OCI-LY3 (cell line): ENCODE data around the gene MYT1.

Source experiments
- CTCF ChIP-seq: fragments of 200-600, 300-600 bp; sonication (generic); IDR thresholded peaks from 2 replicates; pipeline ENCODE4 v1.5.1; 2014; ENCODE audit warnings: antibody characterized with exemption, low read length, low read depth
- EZH2phosphoT487 ChIP-seq: fragments of 200-600 bp; shearing (Covaris generic); IDR thresholded peaks from 2 replicates; pipeline ENCODE4 v1.6.1; 2018; ENCODE audit warnings: antibody characterized with exemption, mixed run types, low read depth

- TF ChIP-seq CTCF (no peak), EZH2phosphoT487 (no peak)
Measured at GRCh38 chr20:64144144-64144912, 19.9 kb upstream of the MYT1 start.
